Upper lobe of left lung (tissue), 4 donors: ENCODE results near the gene LRRIQ1.

Source experiments
- CTCF ChIP-seq, 6 experiments: fragments of 450-650 bp in 4 of 6; fragments of 200-600 bp in 2 of 6; sonication (generic) in 2 of 6; IDR thresholded peaks; one replicate each; pipeline ENCODE4 v1.5.1; 2016 to 2019; ENCODE audit warnings: antibody characterized with exemption in 6 of 6
- POLR2AphosphoS5 ChIP-seq, 2 donors: sonication (generic); formaldehyde crosslinking; IDR thresholded peaks; one replicate each; pipeline ENCODE4 v1.5.1; 2017; ENCODE audit warnings: antibody characterized with exemption in 2 of 2

GRCh38 chr12:85036733-85037132 lies 582 bp downstream of the LRRIQ1 start:
- TF ChIP-seq POLR2AphosphoS5 (IDR thresholded peaks at IDR 0.05) (no peak), CTCF (IDR thresholded peaks at IDR 0.05) (no peak)
